ENCODE results near the gene VSIG1. TPM values are rescaled to one million over a fixed set of nuclear protein-coding genes. Genes with fewer than 3 reads are reported as not detected.

Gene VSIG1
- total and polyA plus RNA-seq, 2 of the 8 experiments (the other 6 are each of a cell fraction or from before 2014, with no cell fraction given): 2.2 to 2.9 TPM

DNA sequence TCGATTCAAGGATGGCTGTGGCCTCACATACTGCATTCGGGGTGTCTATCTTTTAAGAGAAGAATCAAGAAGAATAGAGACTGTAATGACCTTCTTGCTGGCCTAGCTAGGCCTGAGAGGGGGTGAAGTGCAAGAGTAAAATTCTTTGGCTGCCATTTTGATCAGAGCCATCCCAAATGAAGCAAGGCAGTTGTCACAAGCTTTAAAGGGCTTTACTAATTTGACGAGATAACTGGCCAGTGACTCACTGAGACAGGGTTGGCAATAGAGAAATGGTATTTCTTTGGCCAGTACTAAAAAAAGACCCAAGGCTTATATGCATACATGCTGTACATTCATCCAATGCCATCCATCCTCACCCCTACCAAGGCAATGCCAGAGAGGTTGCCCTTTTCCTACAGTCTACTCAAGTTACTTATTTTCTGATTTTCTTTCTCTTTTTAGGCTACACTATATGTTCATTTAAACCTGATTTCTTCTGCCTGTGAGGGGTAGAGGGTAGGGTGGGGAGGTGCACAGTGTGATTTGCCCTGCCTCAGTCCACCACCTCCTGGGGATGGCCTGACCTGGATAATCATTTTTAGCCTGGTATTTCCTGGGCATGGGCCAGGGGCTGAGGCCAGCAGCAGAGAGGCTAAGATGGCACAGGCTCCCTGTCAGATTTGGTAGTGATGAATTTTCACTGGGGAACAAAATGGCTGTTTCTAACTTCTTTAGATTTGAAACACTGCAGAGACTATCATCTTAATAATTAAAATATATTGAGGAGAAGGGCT, 78.9 kb downstream of the VSIG1 start:
- Histone ChIP-seq H3K23me2 (ENCODE audit: low read depth, low read length) (no peaks in the 10 kb centered on the region), H2BK5ac (ENCODE audit: low read depth, low read length) (no peak overlapping the region; the same call in 1 of the 2 replicates), H4K91ac (replicated peaks; ENCODE audit: insufficient read length, low read length) (no peak overlapping the region), H3K18ac (ENCODE audit: extremely low read depth, low read length) (no peak overlapping the region), H3K79me2 (ENCODE audit: control insufficient read depth in 1 of 2, insufficient read depth in 2 of 2, low read length in 2 of 2) (no peaks in the 10 kb centered on the region), H3K4me3 (ENCODE audit: extremely low read depth in 1 of 4, insufficient read depth in 2 of 4, low read depth in 3 of 4, low read length in 4 of 4) (no peak overlapping the region), H4K8ac (ENCODE audit: extremely low read depth, insufficient read depth, low read length) (no peak overlapping the region), H3K4me1 (replicated peaks in 1 of 4; ENCODE audit: control insufficient read depth in 3 of 4, insufficient read depth in 4 of 4, low read length in 3 of 4) (peaks cover 0 to 3% (median 0%) of the 10 kb centered on the region in 4 experiments; a peak in 1 of 7 replicates), H3K56ac (replicated peaks; ENCODE audit: insufficient read length, low read depth, low read length) (no peak overlapping the region), H3K23ac (ENCODE audit: insufficient read length) (no peak overlapping the region), H3K9me3 (ENCODE audit: insufficient read depth in 2 of 2, low read depth in 1 of 2, low read length in 1 of 2) (no peaks in the 10 kb centered on the region), H2BK20ac (ENCODE audit: low read length) (no peak overlapping the region), H3K14ac (ENCODE audit: insufficient read length) (no peak overlapping the region), H2BK12ac (ENCODE audit: low read depth, low read length) (no peak overlapping the region), H2BK15ac (ENCODE audit: low read length) (no peak overlapping the region), H4K5ac (ENCODE audit: insufficient read length, low read depth, low read length) (no peak overlapping the region), H3K27ac (ENCODE audit: low read depth, low read length) (no peak overlapping the region), H3K79me1 (ENCODE audit: low read depth, low read length) (no peaks in the 10 kb centered on the region), H2AFZ (ENCODE audit: low read length) (no peak overlapping the region), H3K9ac (replicated peaks in 1 of 4; ENCODE audit: extremely low read depth in 1 of 4, low read depth in 3 of 4, low read length in 3 of 4) (no peak overlapping the region), H3K36me3 (ENCODE audit: control insufficient read depth in 2 of 4, insufficient read depth in 4 of 4, low read length in 3 of 4) (no peaks in the 10 kb centered on the region), H3K27me3 (replicated peaks in 1 of 4; ENCODE audit: control insufficient read depth in 3 of 4, extremely low read depth in 1 of 4, insufficient read depth in 3 of 4, low read length in 3 of 4) (no peaks in the 10 kb centered on the region), H4K20me1 (replicated peaks in 1 of 2; ENCODE audit: control insufficient read depth in 1 of 2, insufficient read depth in 2 of 2, low read length in 2 of 2) (no peaks in the 10 kb centered on the region), H2BK120ac (replicated peaks; ENCODE audit: low read depth, low read length) (peak overlapping the region; percentile 54), H3K4ac (replicated peaks; ENCODE audit: insufficient read length, low read depth, low read length) (no peak overlapping the region), H3K4me2 (ENCODE audit: insufficient read depth in 1 of 2, low read depth in 2 of 2, low read length in 2 of 2) (no peak overlapping the region), H2AK5ac (ENCODE audit: low read depth, low read length) (no peak overlapping the region)
- FAIRE-seq (no peak), DNase-seq (ENCODE audit: low read depth in 1 of 2, low spot score in 2 of 2) (no peak)
- CTCF ChIA-PET (ENCODE audit: partially characterized antibody): interaction anchor here (1.9 to 2.2 kb wide), 2 partner anchors 10 to 15 kb away, joined by 6 to 7 read pairs; no protein-coding TSS in a partner anchor
- TF ChIP-seq BRCA1 (IDR thresholded peaks at IDR 0.05; ENCODE audit: low read depth, low read length) (no peak), TAF7 (optimal IDR thresholded peaks at IDR 0.05; ENCODE audit: borderline replicate concordance, low read depth, low read length) (no peak), ASH2L (IDR thresholded peaks at IDR 0.05; ENCODE audit: low read length) (no peak), CTBP2 (IDR thresholded peaks at IDR 0.05; ENCODE audit: borderline replicate concordance, insufficient read depth, insufficient read length, low read length) (no peak), KDM4A (IDR thresholded peaks at IDR 0.05; ENCODE audit: low read depth, low read length, severe bottlenecking) (no peak), JUN (IDR thresholded peaks at IDR 0.05; ENCODE audit: low read depth, low read length) (no peak), CBX5 (IDR thresholded peaks at IDR 0.05; ENCODE audit: low read depth, low read length) (no peak), TCF12 (IDR thresholded peaks at IDR 0.05; ENCODE audit: low read depth, low read length) (no peak)
- 78% methylated on average over 1 of the region's 3 CpGs; no CpG with 5 or more reads in 1 of the 2 experiments for whole genome bisulfite sequencing, 2 experiments (ENCODE audit: extremely low coverage in 1 of 2, insufficient coverage in 1 of 2, insufficient read length in 1 of 2, insufficient replicate concordance in 2 of 2, low coverage in 1 of 2, low lambda C conversion rate in 2 of 2, missing lambda C conversion rate in 1 of 2)
- POLR2A ChIA-PET (ENCODE audit: partially characterized antibody): no interaction called here
